ENCODE data around the gene ARFGAP1. TPM values are rescaled to one million over a fixed set of nuclear protein-coding genes. Genes with fewer than 3 reads are reported as not detected.

ARFGAP1 gene
- total and polyA plus RNA-seq, 2 experiments from 2014 or later, result 41.5 to 95.5 TPM

DNA sequence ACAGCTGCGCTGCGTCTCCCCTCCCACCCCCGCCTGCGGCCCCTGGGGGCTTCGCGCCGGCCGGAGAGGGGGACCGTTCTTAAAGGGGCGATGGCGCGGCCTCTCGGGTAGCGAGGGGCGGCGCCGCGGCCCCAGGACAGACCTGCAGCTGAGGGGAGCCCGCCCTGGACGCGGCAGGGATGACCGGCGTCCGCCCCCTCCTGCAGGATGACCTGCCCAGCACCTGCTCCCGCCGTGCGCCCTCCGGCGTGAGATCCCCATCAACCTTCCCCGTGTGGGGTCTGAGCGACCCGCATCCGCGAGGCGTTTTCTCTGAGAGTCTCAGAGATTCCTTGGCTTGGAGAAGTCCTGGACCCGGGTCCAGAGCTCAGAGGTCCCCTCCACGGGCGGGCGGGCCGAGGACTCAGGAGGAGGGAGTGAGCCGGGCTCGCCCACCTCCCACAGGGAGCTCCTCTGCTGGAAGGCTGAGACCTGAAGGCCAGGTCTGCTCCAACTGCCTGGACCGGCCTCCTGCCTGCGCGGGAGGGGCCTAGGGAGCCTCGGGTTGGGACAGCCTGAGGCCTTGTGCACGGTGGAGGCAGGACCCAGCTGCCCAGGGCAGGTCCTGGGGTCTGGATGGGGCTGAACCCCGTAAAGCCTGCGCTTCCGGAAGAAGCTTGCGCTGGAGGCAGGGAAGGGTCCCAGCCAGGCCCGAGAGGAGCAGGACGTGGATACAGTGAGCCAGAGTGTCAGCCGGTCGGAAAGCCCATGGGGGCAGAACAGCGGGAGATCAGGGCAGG, 17.8 kb upstream of the ARFGAP1 start:
- Mint-ChIP-seq H3K36me3 (ENCODE audit: low read depth) (no peaks in the 10 kb centered on the region; the same call in 2 of the 3 replicates), H3K4me1 (peaks cover 24% of the 10 kb centered on the region), H3K27me3 (ENCODE audit: insufficient read depth, low read depth, poor library complexity) (peaks cover 49% of the 10 kb centered on the region), H3K9me3 (peaks cover 3% of the 10 kb centered on the region; the same call in 2 of the 3 replicates), H3K27ac (no peak overlapping the region), H3K4me3 (peak overlapping the region; percentile 79)
- Histone ChIP-seq H3K36me3 (ENCODE audit: insufficient read depth) (no peaks in the 10 kb centered on the region), H3K27me3 (ENCODE audit: insufficient read depth) (peaks cover 40% of the 10 kb centered on the region), H3K9me2 (ENCODE audit: insufficient read depth) (no peaks in the 10 kb centered on the region), H3F3A (replicated peaks; ENCODE audit: low read depth) (no peaks in the 10 kb centered on the region), H3K4me2 (peak overlapping the region; percentile 89), H2AFZ (peak overlapping the region; percentile 92; the same call in 1 of the 2 replicates), H4K20me1 (replicated peaks; ENCODE audit: insufficient read depth) (no peaks in the 10 kb centered on the region), H3K79me2 (replicated peaks; ENCODE audit: insufficient read depth) (no peaks in the 10 kb centered on the region), H3K27ac (ENCODE audit: low read depth) (no peak overlapping the region), H3K4me3 (peak overlapping the region; percentile 75), H3K4me1 (ENCODE audit: insufficient read depth) (no peaks in the 10 kb centered on the region; the same call in 1 of the 2 replicates)
- DNase-seq (ENCODE audit: low spot score) (peak; percentile 78), ATAC-seq (peak; percentile 52)
- TF ChIP-seq EZH2 (IDR thresholded peaks at IDR 0.05; ENCODE audit: low read depth, unreplicated experiment), result peak; percentile 39
- TF ChIP-seq, protein P1, sequence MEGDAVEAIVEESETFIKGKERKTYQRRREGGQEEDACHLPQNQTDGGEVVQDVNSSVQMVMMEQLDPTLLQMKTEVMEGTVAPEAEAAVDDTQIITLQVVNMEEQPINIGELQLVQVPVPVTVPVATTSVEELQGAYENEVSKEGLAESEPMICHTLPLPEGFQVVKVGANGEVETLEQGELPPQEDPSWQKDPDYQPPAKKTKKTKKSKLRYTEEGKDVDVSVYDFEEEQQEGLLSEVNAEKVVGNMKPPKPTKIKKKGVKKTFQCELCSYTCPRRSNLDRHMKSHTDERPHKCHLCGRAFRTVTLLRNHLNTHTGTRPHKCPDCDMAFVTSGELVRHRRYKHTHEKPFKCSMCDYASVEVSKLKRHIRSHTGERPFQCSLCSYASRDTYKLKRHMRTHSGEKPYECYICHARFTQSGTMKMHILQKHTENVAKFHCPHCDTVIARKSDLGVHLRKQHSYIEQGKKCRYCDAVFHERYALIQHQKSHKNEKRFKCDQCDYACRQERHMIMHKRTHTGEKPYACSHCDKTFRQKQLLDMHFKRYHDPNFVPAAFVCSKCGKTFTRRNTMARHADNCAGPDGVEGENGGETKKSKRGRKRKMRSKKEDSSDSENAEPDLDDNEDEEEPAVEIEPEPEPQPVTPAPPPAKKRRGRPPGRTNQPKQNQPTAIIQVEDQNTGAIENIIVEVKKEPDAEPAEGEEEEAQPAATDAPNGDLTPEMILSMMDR (conservative IDR thresholded peaks at IDR 0.05; ENCODE audit: low read depth in 2 of 2), result peak; percentile 20 to 52; a peak in 3 of 4 replicates
- TF ChIP-seq ZNF462 (CRISPR knock-in tag; IDR thresholded peaks at IDR 0.05), result no peak
- TF ChIP-seq, protein P2, sequence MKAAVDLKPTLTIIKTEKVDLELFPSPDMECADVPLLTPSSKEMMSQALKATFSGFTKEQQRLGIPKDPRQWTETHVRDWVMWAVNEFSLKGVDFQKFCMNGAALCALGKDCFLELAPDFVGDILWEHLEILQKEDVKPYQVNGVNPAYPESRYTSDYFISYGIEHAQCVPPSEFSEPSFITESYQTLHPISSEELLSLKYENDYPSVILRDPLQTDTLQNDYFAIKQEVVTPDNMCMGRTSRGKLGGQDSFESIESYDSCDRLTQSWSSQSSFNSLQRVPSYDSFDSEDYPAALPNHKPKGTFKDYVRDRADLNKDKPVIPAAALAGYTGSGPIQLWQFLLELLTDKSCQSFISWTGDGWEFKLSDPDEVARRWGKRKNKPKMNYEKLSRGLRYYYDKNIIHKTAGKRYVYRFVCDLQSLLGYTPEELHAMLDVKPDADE (IDR thresholded peaks at IDR 0.05), result no peak
- TF ChIP-seq EZH2phosphoT487 (IDR thresholded peaks at IDR 0.05; ENCODE audit: unreplicated experiment), result no peak
- no peak for TF ChIP-seq NANOG (IDR thresholded peaks at IDR 0.05; ENCODE audit: borderline replicate concordance)
- TF ChIP-seq POLR2AphosphoS5 (IDR thresholded peaks at IDR 0.05; ENCODE audit: low read depth), result peak; percentile 38; the same call in 1 of the 2 replicates
- TF ChIP-seq ZNF331 (CRISPR knock-in tag; IDR thresholded peaks at IDR 0.05; ENCODE audit: low read depth), result no peak
